Astrocyte of the cerebellum (primary cell): ENCODE data around the gene ADNP.
A peak's percentile ranks its signal among the peaks of the same experiment; 100 is the strongest.

Experiments used
- DNase-seq: peaks from one replicate; pipeline ENCODE4 v3.0.0-alpha.2; 2011; ENCODE audit warnings: low read depth
- H3K4me3 ChIP-seq: 2 replicates; pipeline ENCODE4 v1.5.1; 2011; ENCODE audit warnings: mild to moderate bottlenecking, low read depth, low read length, moderate library complexity
- CTCF ChIP-seq: IDR thresholded peaks from 2 replicates; pipeline ENCODE4 v1.5.1; 2012; ENCODE audit warnings: low read length, low read depth, moderate library complexity, mild to moderate bottlenecking; ENCODE audit errors: missing control alignments
- in situ Hi-C: cut with HindIII; loops from 2 replicates; pipeline ENCODE4 v1.10.0; 2017; ENCODE audit warnings: low sequenced_read_pairs

The ADNP gene

GRCh38 chr20:50848846-50849673 lies 82.2 kb downstream of the ADNP start:
- in situ Hi-C loops, result no loop called here
- DNase-seq, result no peak
- H3K4me3 ChIP-seq, result no peak overlapping the region
- TF ChIP-seq CTCF, result no peak

DNA sequence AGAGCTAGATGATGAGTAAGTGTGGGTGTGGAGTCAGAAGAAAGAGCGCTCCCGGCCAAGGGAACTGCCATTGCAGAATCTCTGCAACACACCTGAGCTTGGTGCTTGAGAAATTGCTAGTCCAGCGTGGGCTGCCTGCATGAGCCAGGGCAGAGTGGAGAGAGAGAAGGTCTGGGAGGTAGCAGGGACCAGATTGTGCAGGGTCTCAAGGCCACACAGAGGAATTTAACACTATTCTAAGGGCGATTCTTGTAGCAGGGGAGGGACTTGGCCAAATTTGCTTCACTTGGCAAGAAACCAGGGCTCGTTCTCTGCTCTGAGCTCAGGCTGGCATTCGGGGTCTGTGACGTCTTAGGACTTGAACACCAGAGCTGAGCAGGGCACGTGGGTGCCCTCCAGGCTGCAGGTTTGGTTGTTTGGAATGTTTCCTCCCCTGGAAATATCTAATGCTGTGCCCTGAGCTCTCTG lies 82.9 kb downstream of the ADNP start:
- no peak for TF ChIP-seq CTCF
- in situ Hi-C loops, result no loop called here
- H3K4me3 ChIP-seq, result no peak overlapping the region
- DNase-seq, result no peak

DNA sequence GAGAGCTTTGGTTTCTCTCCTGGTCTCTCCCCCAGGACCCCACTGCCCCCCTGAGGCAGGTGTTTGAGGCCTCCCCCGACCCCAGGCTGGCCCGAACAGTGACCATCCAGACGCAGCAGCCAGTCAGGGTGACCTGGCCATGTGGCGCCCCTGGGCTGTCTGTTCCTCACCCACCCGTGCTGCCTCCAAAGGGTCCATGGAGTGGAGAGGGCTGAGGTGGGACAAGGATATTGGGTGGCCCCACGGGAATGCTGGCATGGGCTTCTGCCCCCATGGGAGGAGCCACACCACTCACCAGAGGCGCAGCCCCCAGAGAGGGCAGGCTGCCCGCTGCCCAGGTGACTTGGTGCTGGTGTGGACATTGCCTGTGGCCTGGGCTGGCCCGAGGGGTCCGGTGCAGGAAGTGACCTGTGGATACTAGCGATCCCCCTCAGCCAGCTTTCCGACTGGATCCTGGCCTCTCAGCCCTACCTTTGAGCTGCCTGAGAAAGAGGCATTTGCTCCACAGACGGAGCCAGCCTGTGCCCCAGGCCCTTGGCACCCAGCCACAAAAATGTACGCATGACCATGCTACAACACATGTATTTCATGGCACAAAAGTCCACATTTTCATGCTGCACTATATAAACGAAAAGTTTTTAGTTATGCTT lies 85.5 kb downstream of the ADNP start:
- no peak for TF ChIP-seq CTCF
- in situ Hi-C loops, result no loop called here
- H3K4me3 ChIP-seq, result no peak overlapping the region
- no peak for DNase-seq

- in situ Hi-C loops, result no loop called here
- TF ChIP-seq CTCF, result no peak
- H3K4me3 ChIP-seq, result no peak overlapping the region
- peak; percentile 86 for DNase-seq
Observed at GRCh38 chr20:50844430-50845100, 86.7 kb downstream of the ADNP start.

- no peak for TF ChIP-seq CTCF
- DNase-seq, result no peak
- in situ Hi-C loops, result no loop called here
- no peak overlapping the region for H3K4me3 ChIP-seq
Observed at GRCh38 chr20:50843331-50844276, 87.6 kb downstream of the ADNP start.

- no peak for TF ChIP-seq CTCF
- no peak overlapping the region for H3K4me3 ChIP-seq
- in situ Hi-C loops, result no loop called here
- DNase-seq, result no peak
Observed at GRCh38 chr20:50842821-50843220, 88.4 kb downstream of the ADNP start.
